Neural cell (in vitro differentiated cells): ENCODE data around the gene MUCL3.

Experiments used
- CTCF ChIP-seq: fragments of 450-650 bp; IDR thresholded peaks from 2 replicates; pipeline ENCODE4 v1.5.1; 2014; ENCODE audit warnings: antibody characterized with exemption, mild to moderate bottlenecking, moderate library complexity; ENCODE audit not compliant: poor library complexity, severe bottlenecking
- EZH2 ChIP-seq: fragments of 200-600, 300-800 bp; shearing (Covaris generic), sonication (generic); IDR thresholded peaks from 2 replicates; pipeline ENCODE4 v1.6.1; 2014; ENCODE audit warnings: antibody characterized with exemption, low read length, borderline replicate concordance, mild to moderate bottlenecking; ENCODE audit not compliant: insufficient read depth, poor library complexity, severe bottlenecking
- POLR2AphosphoS5 ChIP-seq: IDR thresholded peaks from 2 replicates; pipeline ENCODE4 v1.6.1; 2012

DNA sequence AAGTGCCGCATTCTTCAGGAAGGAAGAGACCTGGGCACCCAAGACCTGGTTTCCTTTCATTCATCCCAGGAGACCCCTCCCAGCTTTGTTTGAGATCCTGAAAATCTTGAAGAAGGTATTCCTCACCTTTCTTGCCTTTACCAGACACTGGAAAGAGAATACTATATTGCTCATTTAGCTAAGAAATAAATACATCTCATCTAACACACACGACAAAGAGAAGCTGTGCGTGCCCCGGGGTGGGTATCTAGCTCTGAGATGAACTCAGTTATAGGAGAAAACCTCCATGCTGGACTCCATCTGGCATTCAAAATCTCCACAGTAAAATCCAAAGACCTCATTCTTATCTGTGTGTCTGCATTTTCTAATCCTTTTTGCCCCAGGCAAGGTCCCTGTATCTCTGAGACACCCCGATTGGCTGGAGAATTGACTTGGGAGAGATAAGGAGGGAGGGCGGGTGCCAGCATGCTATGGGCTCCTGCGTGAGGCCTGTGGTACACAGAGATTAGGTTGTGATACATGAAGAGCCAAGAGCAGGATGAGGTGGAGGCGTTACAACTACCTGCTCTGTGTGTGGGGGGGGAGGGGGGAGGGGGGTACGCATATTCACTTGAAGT lies 47.5 kb downstream of the MUCL3 start:
- no peak for TF ChIP-seq POLR2AphosphoS5
- no peak for TF ChIP-seq CTCF
- no peak for TF ChIP-seq EZH2
